GM19372 (cell line): ENCODE data around the gene AKAP6.

ENCODE experiments used
- ATAC-seq: cut with Tn5 transposase; IDR thresholded peaks from one replicate; pipeline ENCODE4 v1.9.1; 2021; ENCODE audit warnings: mild to moderate bottlenecking, low read depth, moderate library complexity; ENCODE audit not compliant: unreplicated experiment

AKAP6 gene

GRCh38 chr14:32602699-32603098, 273.6 kb downstream of the AKAP6 start:
- ATAC-seq, result no peak

GRCh38 chr14:32603992-32604565, 275.0 kb downstream of the AKAP6 start:
- no peak for ATAC-seq

- ATAC-seq, result no peak
Measured at GRCh38 chr14:32606301-32606700, 277.2 kb downstream of the AKAP6 start.

- ATAC-seq, result no peak
Measured at GRCh38 chr14:32607399-32607798, 278.3 kb downstream of the AKAP6 start.

- no peak for ATAC-seq
Measured at GRCh38 chr14:32608857-32609256, 279.8 kb downstream of the AKAP6 start.

GRCh38 chr14:32609388-32609787, 280.3 kb downstream of the AKAP6 start:
- ATAC-seq, result no peak

GRCh38 chr14:32611752-32612151, 282.7 kb downstream of the AKAP6 start:
- ATAC-seq, result no peak

- no peak for ATAC-seq
Measured at GRCh38 chr14:32618991-32619390, 289.9 kb downstream of the AKAP6 start.

GRCh38 chr14:32620303-32620702, 291.2 kb downstream of the AKAP6 start:
- no peak for ATAC-seq

GRCh38 chr14:32620724-32621123, 291.6 kb downstream of the AKAP6 start:
- no peak for ATAC-seq

- no peak for ATAC-seq
Measured at GRCh38 chr14:32621585-32621984, 292.5 kb downstream of the AKAP6 start.

GRCh38 chr14:32622742-32623141, 293.6 kb downstream of the AKAP6 start:
- no peak for ATAC-seq

GRCh38 chr14:32623300-32624093, 294.4 kb downstream of the AKAP6 start:
- no peak for ATAC-seq

- ATAC-seq, result no peak
Measured at GRCh38 chr14:32625211-32625610, 296.1 kb downstream of the AKAP6 start.

GRCh38 chr14:32627545-32628298, 298.6 kb downstream of the AKAP6 start:
- no peak for ATAC-seq

- ATAC-seq, result no peak
Measured at GRCh38 chr14:32629236-32629635, 300.1 kb downstream of the AKAP6 start.

- ATAC-seq, result no peak
Measured at GRCh38 chr14:32630701-32631100, 301.6 kb downstream of the AKAP6 start.

GRCh38 chr14:32633224-32633859, 304.2 kb downstream of the AKAP6 start:
- no peak for ATAC-seq

- ATAC-seq, result no peak
Measured at GRCh38 chr14:32633930-32634329, 304.8 kb downstream of the AKAP6 start.

GRCh38 chr14:32635061-32635719, 306.1 kb downstream of the AKAP6 start:
- ATAC-seq, result no peak

- ATAC-seq, result no peak
Measured at GRCh38 chr14:32637582-32637981, 308.5 kb downstream of the AKAP6 start.
